Hematopoietic multipotent progenitor cell treated with erythropoietin and hydrocortisone succinate and interleukin-3 and kit ligand, for 4 days (in vitro differentiated cells): ENCODE results near the gene MATN3.

Experiments
- DNase-seq: peaks from one replicate; pipeline ENCODE4 v3.0.0-alpha.2; 2015

MATN3 gene

DNA sequence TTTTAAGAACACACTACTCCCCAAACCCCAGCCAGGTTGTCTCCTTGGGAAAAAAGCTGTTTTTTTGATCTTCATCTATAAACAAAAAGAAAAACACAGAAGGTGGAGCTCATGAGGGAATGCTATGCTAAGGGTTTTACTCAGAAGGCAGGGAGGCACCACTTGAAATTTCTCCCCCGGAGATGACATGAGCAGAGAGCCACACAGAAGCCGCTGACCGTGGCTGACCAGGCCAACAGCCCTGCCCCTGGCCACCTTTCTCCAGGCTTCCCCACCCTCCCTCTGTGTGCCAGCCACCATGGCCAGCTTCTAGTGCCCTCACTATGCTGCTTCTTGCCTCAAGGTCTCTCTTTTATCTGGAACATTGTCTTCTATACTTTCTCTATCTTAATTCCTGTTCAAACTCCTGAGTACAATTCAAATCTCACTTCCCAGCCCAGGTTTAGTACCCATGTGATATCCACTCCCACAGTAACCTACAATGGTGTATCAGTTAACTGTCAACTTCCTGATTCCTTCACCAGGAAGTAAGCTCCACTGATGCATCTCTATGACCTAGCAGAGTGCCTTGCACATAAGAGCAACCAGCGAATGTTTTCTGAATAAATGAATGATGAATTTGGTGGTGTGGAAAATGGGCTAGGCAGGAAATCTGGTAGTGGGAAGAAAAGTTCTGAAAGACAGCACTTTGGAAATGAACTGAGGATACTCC lies 23.6 kb upstream of the MATN3 start:
- peak; percentile 62 for DNase-seq

DNA sequence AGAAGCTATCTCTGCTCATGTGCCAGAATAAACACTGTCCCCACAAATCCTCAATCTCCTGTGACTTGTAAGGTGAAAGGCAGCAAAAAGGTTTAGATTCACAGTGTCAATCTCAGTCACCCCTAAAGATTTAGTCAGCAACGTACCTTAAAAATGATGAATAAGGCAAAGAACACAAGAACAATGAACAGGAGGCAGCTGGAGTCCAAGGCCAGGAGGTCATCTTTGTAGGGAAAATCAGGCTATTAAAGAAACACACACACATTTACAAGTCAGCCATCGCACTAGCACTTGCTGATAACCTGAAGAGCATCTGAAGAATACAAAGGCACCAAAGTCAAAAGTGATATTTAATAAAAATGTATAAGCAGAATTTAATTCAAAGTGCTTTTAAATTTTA lies 22.4 kb upstream of the MATN3 start:
- DNase-seq, result no peak

GRCh38 chr2:20034218-20034617 lies 21.8 kb upstream of the MATN3 start:
- no peak for DNase-seq

- DNase-seq, result no peak
Observed at GRCh38 chr2:20033322-20033721, 20.9 kb upstream of the MATN3 start.

GRCh38 chr2:20030224-20030623 lies 17.8 kb upstream of the MATN3 start:
- DNase-seq, result no peak

GRCh38 chr2:20027705-20028434 lies 15.4 kb upstream of the MATN3 start:
- DNase-seq, result peak; percentile 44

DNA sequence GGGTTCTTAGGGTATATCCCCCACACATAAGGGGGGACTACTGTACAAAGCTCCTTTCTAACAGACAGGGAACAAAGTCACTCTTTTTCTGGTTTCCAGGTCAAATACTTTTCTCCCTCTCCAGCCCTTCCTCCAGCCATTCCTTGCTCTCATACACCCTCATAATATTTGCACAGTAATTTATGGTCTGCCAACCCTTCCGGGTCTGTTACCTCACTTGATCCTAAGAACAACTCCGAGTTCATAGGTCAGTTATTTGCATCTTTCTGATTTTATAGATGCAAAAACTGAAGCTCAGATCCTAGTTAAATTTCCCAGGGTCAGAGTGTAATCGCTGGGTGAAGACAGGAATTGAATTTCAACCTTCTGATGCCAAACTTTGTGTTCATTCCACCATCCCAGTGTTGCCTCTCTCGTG lies 14.8 kb upstream of the MATN3 start:
- DNase-seq, result no peak

DNA sequence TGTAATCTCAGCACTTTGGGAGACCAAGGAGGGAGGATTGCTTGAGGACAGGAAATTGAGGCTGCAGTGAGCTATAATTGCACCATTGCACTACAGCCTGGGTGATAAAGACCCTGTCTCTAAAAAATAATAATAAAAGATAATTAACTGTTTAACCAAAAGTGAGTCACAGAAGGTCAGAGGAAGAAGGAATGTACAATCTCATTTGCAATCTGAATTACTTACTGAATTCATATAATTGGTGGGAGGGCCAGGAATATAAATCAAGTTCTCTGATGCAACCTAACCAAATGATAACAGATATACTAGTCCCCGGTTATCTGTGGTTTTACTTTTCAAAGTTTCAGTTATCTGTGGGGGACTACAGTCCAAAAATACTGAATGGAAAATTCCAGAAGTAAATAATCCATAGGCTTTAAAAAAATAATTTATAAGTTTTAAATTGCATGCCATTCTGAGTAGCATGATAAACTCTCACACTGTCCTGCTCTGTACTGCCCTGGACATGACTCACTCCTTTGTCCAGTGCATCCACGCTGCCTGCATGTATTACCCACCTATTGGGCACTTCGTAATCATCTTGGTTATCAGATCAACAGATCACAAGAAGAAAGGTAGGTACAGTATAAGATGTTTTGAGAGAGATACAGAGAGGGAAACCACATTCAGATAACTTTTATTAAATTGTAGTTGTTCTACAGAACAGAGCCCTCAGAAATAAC lies 12.8 kb upstream of the MATN3 start:
- peak; percentile 41 for DNase-seq

DNA sequence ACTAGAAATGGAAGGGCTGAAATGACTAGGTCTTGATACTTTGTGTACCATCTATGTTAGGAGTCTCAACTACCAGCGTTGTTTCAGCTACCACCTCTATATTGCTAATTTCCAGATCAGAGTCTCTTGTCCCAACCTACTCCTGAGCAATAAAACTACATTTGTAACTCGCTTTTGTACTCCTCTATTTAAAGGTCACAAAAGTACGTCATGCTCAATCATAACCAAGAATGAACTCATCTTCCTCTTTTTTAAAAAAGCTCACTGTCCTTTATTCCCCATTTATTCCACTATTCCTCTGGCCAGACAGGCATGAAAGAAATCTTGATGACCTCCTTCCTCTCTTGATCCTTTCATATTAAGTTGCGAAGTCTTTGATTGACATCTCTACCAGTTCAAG lies 11.2 kb upstream of the MATN3 start:
- no peak for DNase-seq

DNA sequence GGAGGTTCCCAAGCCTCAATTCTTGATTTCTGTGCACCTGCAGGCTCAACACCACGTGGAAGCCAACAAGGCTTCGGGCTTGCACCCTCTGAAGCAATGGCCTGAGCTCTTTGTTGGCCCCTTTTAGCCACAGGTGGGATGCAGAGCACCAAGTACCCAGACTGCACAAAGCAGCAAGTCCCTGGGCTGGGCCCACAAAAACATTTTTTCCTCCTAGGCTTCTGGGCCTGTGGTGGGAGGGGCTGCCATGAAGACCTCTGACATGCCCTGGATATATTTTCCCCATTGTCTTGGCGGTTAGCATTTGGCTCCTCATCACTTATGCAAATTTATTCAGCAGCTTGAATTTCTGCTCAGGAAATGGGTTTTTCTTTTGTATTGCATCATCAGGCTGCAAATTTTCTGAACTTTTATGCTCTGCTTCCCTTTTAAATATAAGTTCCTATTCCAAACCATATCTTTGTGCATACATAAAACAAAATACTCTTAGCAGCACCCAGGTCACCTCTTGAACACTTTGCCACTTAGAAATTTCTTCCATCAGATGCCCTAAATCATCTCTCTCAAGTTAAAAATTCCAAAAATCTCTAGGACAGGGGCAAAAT lies 9.0 kb upstream of the MATN3 start:
- DNase-seq, result no peak

- DNase-seq, result no peak
Observed at GRCh38 chr2:20019747-20020146, 7.3 kb upstream of the MATN3 start.

DNA sequence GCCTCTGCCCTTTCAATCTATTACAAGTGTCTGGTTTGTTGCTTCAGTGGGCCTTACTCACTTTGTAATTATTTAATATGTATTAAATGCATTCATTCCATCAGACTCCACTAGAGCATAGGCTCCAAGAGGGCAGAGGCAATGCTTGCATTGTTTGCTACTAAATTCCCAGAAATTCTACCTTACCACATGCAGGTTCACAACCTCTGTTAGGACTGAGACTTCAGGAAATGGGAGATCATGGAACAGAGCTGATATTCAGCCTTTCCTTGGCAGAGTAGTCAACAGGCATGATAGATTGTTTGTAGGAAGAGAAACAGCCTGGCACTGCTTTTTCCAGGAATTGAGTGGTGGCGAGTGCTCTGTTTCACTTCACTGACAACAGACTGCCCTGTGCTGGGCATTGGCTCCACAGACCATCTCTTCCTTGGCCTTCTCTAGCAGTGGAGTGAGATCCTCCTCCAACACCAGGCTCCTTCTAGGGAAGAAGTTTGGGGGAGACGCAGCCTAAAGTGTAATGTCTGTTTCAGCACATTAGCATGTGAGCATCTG lies 6.2 kb upstream of the MATN3 start:
- DNase-seq, result no peak

DNA sequence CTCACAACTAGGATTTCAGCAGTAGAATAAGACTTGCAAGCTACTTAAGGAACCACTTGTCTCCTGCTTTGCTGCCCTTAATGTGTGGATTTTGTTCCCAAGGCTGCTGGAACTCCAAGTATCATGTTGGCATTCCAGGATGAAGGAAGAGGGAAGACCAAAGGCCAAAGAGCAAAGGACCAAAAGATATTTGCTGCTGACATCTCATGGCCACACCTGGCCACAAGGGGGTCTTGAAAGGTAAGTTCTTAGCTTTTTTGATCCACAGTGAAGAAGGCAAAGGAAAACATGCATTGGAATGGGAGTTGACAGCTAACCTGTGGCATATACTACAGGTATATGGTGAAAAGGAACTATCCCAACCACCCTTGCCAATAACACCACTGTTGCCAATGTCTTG lies 3.9 kb upstream of the MATN3 start:
- no peak for DNase-seq

DNA sequence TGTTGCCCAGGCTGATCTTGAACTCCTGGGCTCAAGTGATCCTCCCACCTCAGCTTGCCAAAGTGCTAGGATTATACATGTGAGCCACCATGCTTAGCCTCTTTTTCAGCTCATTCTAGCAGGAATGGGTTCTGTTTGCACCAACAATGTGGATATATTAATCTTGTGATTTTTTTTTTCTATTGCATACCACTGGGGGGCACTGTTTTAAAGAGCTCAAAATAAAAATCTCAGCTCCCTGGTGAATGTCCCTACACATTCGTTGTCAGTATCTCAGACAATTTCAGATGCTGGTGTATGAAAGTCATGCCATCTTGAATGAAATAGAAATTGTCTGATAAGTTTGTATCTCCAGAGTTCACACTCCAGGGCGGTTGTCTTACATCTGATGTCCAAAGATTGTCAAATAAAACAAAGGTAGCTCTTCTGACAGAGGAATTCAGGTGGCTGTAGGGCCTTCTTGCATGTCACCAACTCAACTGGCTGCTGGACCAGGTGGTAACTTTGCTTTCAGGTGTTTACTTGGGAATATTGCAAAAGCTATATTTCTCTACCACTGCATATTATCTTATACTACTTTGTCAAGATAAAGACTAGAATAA lies 3.1 kb upstream of the MATN3 start:
- peak; percentile 82 for DNase-seq

GRCh38 chr2:20013126-20013849 lies 820 bp upstream of the MATN3 start:
- DNase-seq, result no peak

- no peak for DNase-seq
Observed at GRCh38 chr2:20012032-20012281, 511 bp downstream of the MATN3 start.

GRCh38 chr2:20011276-20012031 lies 1.0 kb downstream of the MATN3 start:
- DNase-seq, result no peak

GRCh38 chr2:20008703-20009102 lies 3.8 kb downstream of the MATN3 start:
- no peak for DNase-seq

- DNase-seq, result no peak
Observed at GRCh38 chr2:20005891-20006470, 6.5 kb downstream of the MATN3 start.

DNA sequence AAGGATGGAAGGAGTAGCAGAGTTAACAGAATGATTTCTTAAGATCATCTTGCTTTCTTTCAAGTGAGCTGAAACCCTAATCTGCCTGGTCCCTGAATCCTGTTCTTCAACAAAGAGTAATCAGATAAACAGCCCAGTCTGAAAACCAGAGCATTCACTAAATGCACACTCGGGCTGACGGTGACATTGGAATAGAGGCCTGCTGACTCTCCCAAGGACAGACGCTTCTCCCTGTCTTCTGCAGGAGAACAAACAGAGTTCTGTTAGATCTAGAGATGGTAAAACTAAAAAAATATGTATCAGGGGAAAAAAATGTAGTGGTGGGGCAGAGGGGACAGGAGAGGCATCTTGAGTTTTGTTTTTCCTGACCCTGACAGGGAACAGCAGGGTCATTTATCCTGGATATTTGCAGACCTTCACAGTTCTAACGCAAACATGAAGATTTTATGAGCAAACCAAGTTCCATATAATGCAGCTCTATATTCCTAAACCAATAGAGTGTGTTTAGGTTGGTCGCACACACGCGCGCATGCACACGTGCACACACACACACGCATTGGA lies 7.3 kb downstream of the MATN3 start:
- no peak for DNase-seq

GRCh38 chr2:20001361-20001863 lies 11.1 kb downstream of the MATN3 start:
- no peak for DNase-seq
